ENCODE measurements around the gene FGF14. TPM values are rescaled to one million over a fixed set of nuclear protein-coding genes. Genes with fewer than 3 reads are reported as not detected.

Gene FGF14
- total RNA-seq, 4 donors from 2014 or later: 0.04 to 1.4 (median 0.38) TPM

DNA sequence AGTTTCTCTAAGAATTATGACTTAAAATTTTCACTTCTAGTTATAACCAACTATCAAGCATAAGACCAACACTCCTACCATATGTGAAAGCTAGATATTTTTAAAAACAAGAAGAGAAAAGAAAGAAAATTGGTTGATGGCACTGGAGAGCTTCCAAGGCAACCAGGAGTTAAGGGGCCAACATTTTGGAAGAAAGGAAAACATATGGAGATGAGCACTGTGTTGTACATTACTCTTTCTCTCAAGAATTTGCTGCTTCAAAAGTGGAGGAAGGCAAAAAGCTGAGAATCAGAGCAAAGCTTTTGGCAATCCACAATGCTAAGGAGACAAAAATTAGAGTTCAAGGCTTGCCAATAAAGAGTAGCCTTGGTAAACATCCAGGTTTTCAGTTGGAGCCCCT, 503.2 kb downstream of the FGF14 start:
- H3K36me3 ChIP-seq: no peaks in the 10 kb centered on the region
- H3K27ac ChIP-seq: no peak overlapping the region
- intact Hi-C loops (cut with DNase I): no loop called here
- H3K4me1 ChIP-seq: no peaks in the 10 kb centered on the region
- no peaks in the 10 kb centered on the region for H3K27me3 ChIP-seq
- no peak overlapping the region for H3K4me3 ChIP-seq (replicated peaks in 1 of 3)
- H3K9me3 ChIP-seq: no peaks in the 10 kb centered on the region
- DNase-seq: no peak
- TF ChIP-seq POLR2A (IDR thresholded peaks at IDR 0.05) (no peak), CTCF (IDR thresholded peaks at IDR 0.05) (no peak)

DNA sequence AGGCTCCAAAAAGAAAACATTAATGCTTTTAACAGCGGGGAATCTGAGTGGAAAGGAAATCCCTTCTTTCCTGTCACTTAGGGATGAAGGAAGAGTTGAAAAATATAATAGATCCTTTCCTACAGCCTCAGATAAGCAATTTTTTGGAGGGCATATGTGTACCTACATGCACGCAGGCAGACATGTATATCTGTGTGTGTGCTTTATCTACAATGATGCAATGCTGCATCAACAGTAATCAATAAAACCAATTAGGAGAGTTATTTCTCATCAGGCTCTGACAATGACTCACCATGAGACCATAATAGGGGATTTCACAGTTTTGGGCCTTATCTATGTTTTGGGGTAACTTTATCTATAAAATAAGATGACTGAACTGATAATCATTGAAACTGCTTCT, 505.3 kb downstream of the FGF14 start:
- Histone ChIP-seq H3K4me1 (no peaks in the 10 kb centered on the region), H3K9me3 (no peaks in the 10 kb centered on the region), H3K4me3 (replicated peaks in 1 of 3) (no peak overlapping the region), H3K27me3 (no peaks in the 10 kb centered on the region), H3K36me3 (no peaks in the 10 kb centered on the region), H3K27ac (no peak overlapping the region)
- no peak for DNase-seq
- intact Hi-C loops (cut with DNase I): no loop called here
- 72 to 82% methylated on average over 2 of the region's 2 CpGs for WGBS, 2 donors
- no peak for TF ChIP-seq POLR2A (IDR thresholded peaks at IDR 0.05)
- no peak for TF ChIP-seq CTCF (IDR thresholded peaks at IDR 0.05)

GRCh38 chr13:101893021-101893420, 508.8 kb downstream of the FGF14 start:
- intact Hi-C loops (cut with DNase I): no loop called here
- Histone ChIP-seq H3K27ac (no peak overlapping the region), H3K9me3 (no peaks in the 10 kb centered on the region), H3K4me3 (replicated peaks in 1 of 3) (no peak overlapping the region), H3K4me1 (no peaks in the 10 kb centered on the region), H3K27me3 (no peaks in the 10 kb centered on the region), H3K36me3 (no peaks in the 10 kb centered on the region)
- WGBS, 2 donors: 33 to 100% methylated on average over 1 of the region's 1 CpG
- DNase-seq: no peak
- no peak for TF ChIP-seq POLR2A (IDR thresholded peaks at IDR 0.05)
- no peak for TF ChIP-seq CTCF (IDR thresholded peaks at IDR 0.05)

- H3K4me3 ChIP-seq (replicated peaks in 1 of 3): no peak overlapping the region
- no peaks in the 10 kb centered on the region for H3K4me1 ChIP-seq
- 27 to 31% methylated on average over 1 of the region's 1 CpG for WGBS, 2 donors
- DNase-seq: no peak
- TF ChIP-seq POLR2A (IDR thresholded peaks at IDR 0.05) (no peak), CTCF (IDR thresholded peaks at IDR 0.05) (no peak)
- H3K27me3 ChIP-seq: no peaks in the 10 kb centered on the region
- H3K9me3 ChIP-seq: no peaks in the 10 kb centered on the region
- H3K36me3 ChIP-seq: no peaks in the 10 kb centered on the region
- intact Hi-C loops (cut with DNase I): no loop called here
- H3K27ac ChIP-seq: no peak overlapping the region
Measured at GRCh38 chr13:101892296-101892695, 509.6 kb downstream of the FGF14 start.

DNA sequence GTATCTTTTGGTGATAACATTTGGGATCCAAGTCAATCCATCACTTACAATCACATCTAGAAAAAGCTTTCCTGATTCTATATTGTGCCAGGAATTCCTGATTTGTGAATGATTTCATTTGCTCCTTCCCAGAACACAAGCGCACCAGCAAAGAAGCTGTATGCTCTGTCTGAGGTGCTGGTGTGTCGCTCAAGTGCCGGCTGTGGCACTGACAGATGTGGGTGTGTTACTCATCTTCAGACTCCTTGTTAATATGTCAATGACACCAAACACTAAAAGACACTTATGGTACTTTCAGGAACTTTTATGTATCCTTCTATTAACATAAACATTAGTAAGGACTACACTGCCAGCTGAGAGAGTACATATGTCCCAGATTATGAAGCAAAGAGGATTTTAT, 520.3 kb downstream of the FGF14 start:
- intact Hi-C loops (cut with DNase I): no loop called here
- WGBS, 2 donors: 86 to 91% methylated on average over 3 of the region's 3 CpGs

More for the DNA sequence above, 520.3 kb downstream of the FGF14 start:
- TF ChIP-seq POLR2A (IDR thresholded peaks at IDR 0.05) (no peak), CTCF (IDR thresholded peaks at IDR 0.05) (no peak)
- DNase-seq: no peak
- Histone ChIP-seq H3K4me3 (replicated peaks in 1 of 3) (no peak overlapping the region), H3K27me3 (no peaks in the 10 kb centered on the region), H3K4me1 (no peaks in the 10 kb centered on the region), H3K27ac (no peak overlapping the region), H3K36me3 (no peaks in the 10 kb centered on the region), H3K9me3 (no peaks in the 10 kb centered on the region)
